OCI-LY7 (cell line): ENCODE measurements around the gene VWA5B1.

Source experiments
- CTCF ChIP-seq: fragments of 200-600 bp; sonication (generic); conservative IDR thresholded peaks from 2 replicates; pipeline ENCODE4 v1.5.1; 2014; ENCODE audit warnings: mild to moderate bottlenecking, antibody characterized with exemption, low read length, moderate library complexity, mixed read lengths
- EZH2phosphoT487 ChIP-seq: fragments of 200-600 bp; sonication (generic); IDR thresholded peaks from 2 replicates; pipeline ENCODE4 v1.6.1; 2018; ENCODE audit warnings: low read depth, borderline replicate concordance, mild to moderate bottlenecking, mixed run types, antibody characterized with exemption, low read length, moderate library complexity, mixed read lengths

- TF ChIP-seq CTCF (no peak), EZH2phosphoT487 (no peak)
Measured at GRCh38 chr1:20355101-20355827, 64.6 kb downstream of the VWA5B1 start.
